Uterus (tissue), 2 donors: ENCODE measurements around the gene SCN10A.

ENCODE experiments used
- POLR2A ChIP-seq, 2 donors: fragments of 450-650 bp; IDR thresholded peaks; one replicate each; pipeline ENCODE4 v1.6.1; 2016; ENCODE audit warnings: antibody characterized with exemption in 2 of 2, mild to moderate bottlenecking in 1 of 2, moderate library complexity in 1 of 2
- TF ChIP-seq, protein P1 (sequence below), 4 experiments: fragments of 200-600 bp in 2 of 4; fragments of 450-650 bp in 2 of 4; sonication (generic) in 2 of 4; IDR thresholded peaks; one replicate each; pipeline ENCODE4 v1.5.1; 2016 to 2019; ENCODE audit warnings: antibody characterized with exemption in 4 of 4, mild to moderate bottlenecking in 2 of 4, moderate library complexity in 1 of 4

DNA sequence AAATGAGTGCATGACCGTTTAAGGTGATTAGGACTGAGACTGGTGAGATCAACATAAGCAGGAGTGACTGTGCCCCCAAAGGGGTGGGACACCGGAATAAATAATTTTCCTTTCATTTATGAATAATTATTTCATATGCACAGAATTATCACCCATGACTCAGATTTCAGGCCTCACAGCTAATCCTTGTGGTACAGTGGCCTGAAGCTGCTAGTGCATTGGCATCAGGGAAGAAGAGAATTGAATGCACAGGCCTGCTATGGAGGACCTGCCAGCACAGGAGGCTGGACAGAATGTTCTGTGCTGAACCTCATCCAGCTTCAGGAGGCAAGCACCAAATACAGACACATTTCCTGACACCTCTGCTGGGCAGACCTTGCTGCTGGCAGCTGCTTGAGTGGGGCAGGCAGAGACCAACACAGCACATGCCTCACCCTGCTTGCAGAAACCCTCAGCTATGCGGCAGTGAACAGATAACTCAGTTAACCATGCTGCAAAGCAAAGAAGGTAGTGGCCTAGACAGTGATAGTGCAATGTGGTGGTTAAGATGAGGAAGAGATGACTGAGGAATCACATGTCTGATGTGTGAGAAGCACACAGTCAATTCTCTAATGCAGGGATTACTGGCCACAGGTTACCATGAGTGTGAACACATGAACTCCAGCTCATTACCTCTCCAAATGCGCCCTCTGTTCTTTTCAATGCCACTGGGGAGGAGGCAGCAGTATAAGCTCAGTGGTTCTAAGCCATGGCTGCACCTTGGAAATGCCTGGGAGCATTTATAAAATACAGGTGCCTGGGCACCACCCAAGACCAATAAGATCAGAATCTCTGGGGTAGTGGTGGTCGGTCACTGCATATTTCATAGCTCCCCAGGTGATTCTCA is 98.4 kb downstream of the SCN10A start:
- TF ChIP-seq POLR2A (IDR thresholded peaks at IDR 0.05) = no peak
- TF ChIP-seq, protein P1, sequence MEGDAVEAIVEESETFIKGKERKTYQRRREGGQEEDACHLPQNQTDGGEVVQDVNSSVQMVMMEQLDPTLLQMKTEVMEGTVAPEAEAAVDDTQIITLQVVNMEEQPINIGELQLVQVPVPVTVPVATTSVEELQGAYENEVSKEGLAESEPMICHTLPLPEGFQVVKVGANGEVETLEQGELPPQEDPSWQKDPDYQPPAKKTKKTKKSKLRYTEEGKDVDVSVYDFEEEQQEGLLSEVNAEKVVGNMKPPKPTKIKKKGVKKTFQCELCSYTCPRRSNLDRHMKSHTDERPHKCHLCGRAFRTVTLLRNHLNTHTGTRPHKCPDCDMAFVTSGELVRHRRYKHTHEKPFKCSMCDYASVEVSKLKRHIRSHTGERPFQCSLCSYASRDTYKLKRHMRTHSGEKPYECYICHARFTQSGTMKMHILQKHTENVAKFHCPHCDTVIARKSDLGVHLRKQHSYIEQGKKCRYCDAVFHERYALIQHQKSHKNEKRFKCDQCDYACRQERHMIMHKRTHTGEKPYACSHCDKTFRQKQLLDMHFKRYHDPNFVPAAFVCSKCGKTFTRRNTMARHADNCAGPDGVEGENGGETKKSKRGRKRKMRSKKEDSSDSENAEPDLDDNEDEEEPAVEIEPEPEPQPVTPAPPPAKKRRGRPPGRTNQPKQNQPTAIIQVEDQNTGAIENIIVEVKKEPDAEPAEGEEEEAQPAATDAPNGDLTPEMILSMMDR (IDR thresholded peaks at IDR 0.05) = no peak
